MG63 (cell line): ENCODE measurements around the gene SRD5A1. TPM values are rescaled to one million over a fixed set of nuclear protein-coding genes. Genes with fewer than 3 reads are reported as not detected.
"Not testable (repeated sequence)": the region's sequence is repeated elsewhere in the genome, so short reads cannot be mapped to it uniquely, and the experiment has no call there.

ENCODE experiments used
- DNase-seq: peaks from one replicate; pipeline ENCODE4 v3.0.0-alpha.2; 2020
- H3K27me3 ChIP-seq: fragments of 250-450 bp; sonication (Bioruptor Pico); 2 replicates; pipeline ENCODE4 v1.5.1; 2020; ENCODE audit warnings: mild to moderate bottlenecking, moderate library complexity
- H3K36me3 ChIP-seq: fragments of 250-450 bp; sonication (Bioruptor Pico); 2 replicates; pipeline ENCODE4 v1.5.1; 2020; ENCODE audit warnings: mild to moderate bottlenecking, moderate library complexity
- H3K4me3 ChIP-seq: fragments of 250-450 bp; sonication (Bioruptor Pico); 2 replicates; pipeline ENCODE4 v1.5.1; 2020; ENCODE audit warnings: mild to moderate bottlenecking, moderate library complexity
- H3K9me3 ChIP-seq: fragments of 250-450 bp; sonication (Bioruptor Pico); 2 replicates; pipeline ENCODE4 v1.5.1; 2020; ENCODE audit warnings: mild to moderate bottlenecking, moderate library complexity
- total RNA-seq: library from RNA; depleted of rRNA; stranded (reverse); fragments of >200 nt; shearing (Covaris generic); gene quantifications from 2 replicates; pipeline ENCODE4 v1.2.3, GENCODE V29; 2014; ENCODE audit warnings: low replicate concordance

The SRD5A1 gene
- total RNA-seq, 1 experiment from 2014 or later, result 32.2 TPM

DNA sequence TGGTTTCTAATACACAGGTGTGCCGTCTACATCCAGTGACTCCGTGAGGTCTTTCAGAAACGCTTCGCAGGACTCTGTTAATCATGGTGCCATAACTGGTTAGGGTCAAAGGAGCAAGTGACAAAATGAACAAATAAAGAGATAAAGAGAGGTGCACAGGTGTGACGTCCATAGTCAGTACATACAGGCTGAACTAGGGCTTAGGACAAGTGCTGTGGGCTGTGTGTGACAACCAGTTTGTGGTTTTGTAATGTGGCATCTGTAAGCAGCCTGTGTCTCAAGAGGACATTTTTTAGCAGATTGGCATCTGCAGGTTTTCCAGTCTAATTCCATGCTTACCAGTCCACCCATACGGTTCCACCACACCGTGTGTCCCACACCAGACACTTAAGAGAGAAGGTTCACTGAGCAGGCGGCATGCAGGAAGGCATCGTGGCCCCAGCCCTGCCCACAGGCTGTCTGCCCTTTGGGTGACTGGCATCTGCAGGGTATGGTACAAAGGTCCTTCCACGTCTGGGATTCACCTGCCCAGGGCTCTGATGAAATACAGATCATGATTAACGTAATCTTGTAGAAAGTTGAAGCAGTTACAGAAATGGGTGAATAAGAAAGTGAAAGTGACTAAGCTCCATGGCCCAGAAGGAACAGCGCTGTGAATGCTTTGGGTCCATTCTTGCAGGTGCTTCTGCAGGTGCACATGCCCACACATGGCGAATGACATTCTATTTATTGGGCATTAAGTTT lies 26.9 kb downstream of the SRD5A1 start:
- H3K27me3 ChIP-seq, result no peaks in the 10 kb centered on the region
- H3K4me3 ChIP-seq, result no peak overlapping the region
- H3K9me3 ChIP-seq, result peaks cover 9% of the 10 kb centered on the region
- peaks cover 50% of the 10 kb centered on the region for H3K36me3 ChIP-seq
- no peak for DNase-seq

DNA sequence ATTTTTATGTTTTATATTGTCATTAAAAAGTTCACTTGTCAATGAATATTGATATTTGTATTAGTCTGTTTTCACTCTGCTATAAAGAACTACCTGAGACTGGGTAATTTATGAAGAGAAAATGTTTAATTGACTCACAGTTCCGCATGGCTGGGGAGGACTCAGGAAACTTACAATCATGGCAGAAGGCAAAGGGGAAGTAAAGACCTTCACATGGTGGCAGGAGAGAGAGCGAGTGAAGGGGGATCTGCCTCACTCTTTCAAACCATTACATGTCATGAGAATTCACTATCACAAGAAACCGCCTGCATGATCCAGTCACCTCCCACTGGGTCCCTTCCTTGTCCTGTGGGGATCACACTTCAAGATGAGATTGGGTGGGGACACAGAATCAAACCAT lies 27.4 kb downstream of the SRD5A1 start:
- no peak for DNase-seq
- Histone ChIP-seq H3K9me3 (peaks cover 8% of the 10 kb centered on the region), H3K36me3 (peaks cover 44% of the 10 kb centered on the region), H3K27me3 (no peaks in the 10 kb centered on the region), H3K4me3 (no peak overlapping the region)

DNA sequence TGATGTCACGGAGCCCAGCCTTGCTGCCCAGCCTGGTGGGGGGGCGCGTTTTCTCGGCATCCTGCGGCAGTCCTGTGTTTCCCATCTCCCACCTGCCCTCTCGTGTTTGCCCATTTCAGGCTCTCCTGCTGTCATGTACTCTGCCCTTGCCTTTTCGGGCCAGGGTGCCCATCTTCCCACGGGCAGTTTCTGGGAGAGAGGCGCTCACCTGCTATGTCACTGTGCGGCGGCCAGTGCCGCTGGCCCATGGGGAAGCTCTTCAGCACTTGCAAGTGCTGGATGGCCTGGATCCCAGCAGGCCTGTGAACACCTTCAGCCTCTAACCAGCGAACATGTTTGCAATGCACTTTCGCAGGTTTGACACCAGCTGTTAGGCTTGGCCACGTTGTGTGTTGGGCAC lies 33.5 kb downstream of the SRD5A1 start:
- no peaks in the 10 kb centered on the region for H3K27me3 ChIP-seq
- H3K4me3 ChIP-seq, result no peak overlapping the region
- H3K9me3 ChIP-seq, result no peaks in the 10 kb centered on the region
- DNase-seq, result no peak
- peaks cover 30% of the 10 kb centered on the region for H3K36me3 ChIP-seq

DNA sequence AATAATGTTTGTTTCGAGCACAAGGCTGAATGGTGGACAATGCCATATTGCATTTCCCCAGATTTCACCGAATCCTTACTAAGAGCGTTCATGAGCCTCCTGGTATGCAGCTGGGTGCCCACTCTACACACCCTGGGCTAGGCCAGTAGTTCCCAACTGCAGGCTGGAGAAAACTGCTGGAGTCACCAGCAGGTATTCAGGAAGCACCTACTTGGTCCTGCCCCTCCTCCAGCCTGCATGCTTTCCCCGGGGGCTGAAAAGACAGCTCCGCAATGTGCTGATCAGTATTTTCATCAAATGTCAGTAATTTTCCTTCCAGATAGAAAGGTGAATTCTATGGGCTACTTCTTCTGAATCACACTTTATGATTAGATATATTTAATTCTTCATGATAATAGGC lies 34.4 kb downstream of the SRD5A1 start:
- no peak for DNase-seq
- Histone ChIP-seq H3K4me3 (no peak overlapping the region), H3K27me3 (no peaks in the 10 kb centered on the region), H3K36me3 (peaks cover 26% of the 10 kb centered on the region), H3K9me3 (no peaks in the 10 kb centered on the region)

DNA sequence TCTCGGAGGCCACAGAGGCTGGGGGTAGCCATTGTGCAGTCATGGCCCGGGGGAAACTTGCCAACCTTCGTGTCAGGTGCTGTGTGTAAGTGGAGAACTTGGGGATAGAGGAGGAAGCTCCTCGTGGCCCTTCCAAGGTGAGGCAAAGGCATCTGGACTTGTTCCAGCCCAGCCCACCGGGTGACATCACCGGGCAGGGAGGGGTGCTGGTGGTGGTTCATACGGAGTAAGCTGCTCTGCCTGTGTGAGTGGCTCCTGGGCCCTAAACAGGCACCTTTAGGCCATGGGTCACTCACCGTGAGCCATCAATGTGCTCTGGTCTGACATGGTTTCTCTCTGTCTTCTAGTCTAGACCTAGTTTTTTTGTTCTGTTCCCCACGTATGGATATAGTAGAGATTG lies 35.5 kb downstream of the SRD5A1 start:
- H3K4me3 ChIP-seq, DNase-seq, H3K27me3 ChIP-seq, H3K9me3 ChIP-seq: not testable (repeated sequence)
- peaks cover 20% of the 10 kb centered on the region for H3K36me3 ChIP-seq

DNA sequence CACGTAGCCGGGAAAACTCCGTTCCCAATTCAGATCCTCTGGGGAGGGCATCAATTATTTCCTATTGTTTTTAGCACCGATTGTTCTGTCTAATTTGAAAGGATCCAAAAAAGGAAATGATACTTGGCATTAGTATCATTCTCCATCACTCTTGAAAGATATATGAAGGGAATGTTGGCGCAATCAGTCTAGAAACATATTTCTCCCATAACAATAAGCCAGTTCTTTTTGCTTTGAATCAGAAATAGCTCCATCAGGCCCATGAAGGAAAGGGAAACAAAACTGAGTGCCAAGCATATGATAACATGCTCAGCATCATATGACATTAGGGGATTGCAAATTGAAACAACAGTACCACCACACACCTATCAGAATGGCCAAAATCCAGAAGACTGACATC lies 39.8 kb downstream of the SRD5A1 start:
- Histone ChIP-seq H3K36me3 (peaks cover 14% of the 10 kb centered on the region), H3K27me3 (no peaks in the 10 kb centered on the region), H3K4me3 (no peak overlapping the region), H3K9me3 (0 out of 2 replicates have a peak, but pooled peaks cover 4% of the 10 kb centered on the region)
- DNase-seq, result no peak

DNA sequence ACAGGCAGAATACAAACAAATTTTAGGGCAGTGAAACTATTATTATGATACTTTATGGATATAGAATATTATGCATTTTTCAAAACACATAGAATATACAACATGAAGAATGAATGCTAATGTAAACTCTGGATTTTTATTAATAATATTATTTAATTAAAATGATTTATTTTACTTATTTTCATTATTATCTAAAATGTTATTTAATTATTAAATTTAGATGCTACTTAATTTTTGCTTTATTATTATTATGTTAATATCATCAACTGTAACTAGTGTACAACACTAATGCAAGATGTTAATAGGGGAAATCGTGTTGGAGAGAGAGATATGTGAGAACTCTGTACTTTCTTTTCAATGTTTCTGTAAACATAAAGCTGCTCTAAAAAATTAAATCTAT lies 40.7 kb downstream of the SRD5A1 start:
- DNase-seq, result no peak
- H3K36me3 ChIP-seq, result peaks cover 14% of the 10 kb centered on the region
- no peaks in the 10 kb centered on the region for H3K27me3 ChIP-seq
- H3K4me3 ChIP-seq, result no peak overlapping the region
- H3K9me3 ChIP-seq, result 0 out of 2 replicates have a peak, but pooled peaks cover 4% of the 10 kb centered on the region

DNA sequence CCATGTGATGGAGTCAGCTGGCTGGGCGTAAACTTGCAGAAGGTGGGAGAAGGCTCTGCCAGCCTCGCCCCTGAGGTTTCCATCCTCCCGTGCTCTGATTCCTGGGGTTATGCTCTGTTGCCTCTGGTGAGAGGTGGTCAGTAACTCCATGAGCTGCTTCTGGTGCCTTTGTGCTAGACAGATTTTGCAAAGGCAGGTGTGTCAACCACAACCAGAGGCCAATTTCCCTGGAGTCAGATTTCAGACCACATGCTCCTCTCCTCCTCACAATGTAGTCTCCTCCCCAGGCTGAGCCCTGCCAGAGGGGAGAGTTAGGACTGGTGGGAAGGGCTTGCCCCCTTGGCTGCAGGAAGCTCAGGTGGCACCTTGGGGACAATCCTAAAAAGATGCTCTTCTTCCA lies 41.2 kb downstream of the SRD5A1 start:
- DNase-seq, result no peak
- Histone ChIP-seq H3K36me3 (peaks cover 10% of the 10 kb centered on the region), H3K27me3 (no peaks in the 10 kb centered on the region), H3K9me3 (0 out of 2 replicates have a peak, but pooled peaks cover 4% of the 10 kb centered on the region), H3K4me3 (no peak overlapping the region)

DNA sequence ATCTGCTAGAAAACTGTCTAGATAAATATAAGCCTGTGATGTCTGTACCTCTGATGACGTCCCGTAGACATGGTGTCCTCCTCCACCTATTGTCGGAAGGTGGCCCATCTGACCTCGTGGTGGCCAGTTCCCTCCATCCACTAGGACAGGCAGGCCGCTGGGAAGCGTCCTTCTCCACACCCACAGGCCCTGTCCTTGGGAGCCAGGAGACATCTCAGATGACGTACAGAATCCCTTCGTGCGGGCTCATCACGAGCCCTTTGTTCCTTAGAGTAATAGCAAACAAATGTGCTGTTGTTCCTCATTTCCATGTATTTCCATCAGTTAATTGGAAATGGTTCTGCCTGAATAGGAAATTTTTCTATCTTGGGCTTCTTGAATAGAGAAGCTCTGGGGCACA lies 41.6 kb downstream of the SRD5A1 start:
- Histone ChIP-seq H3K4me3 (no peak overlapping the region), H3K27me3 (peaks cover 2% of the 10 kb centered on the region; the same call in 1 of the 2 replicates), H3K9me3 (0 out of 2 replicates have a peak, but pooled peaks cover 4% of the 10 kb centered on the region), H3K36me3 (peaks cover 7% of the 10 kb centered on the region)
- no peak for DNase-seq

DNA sequence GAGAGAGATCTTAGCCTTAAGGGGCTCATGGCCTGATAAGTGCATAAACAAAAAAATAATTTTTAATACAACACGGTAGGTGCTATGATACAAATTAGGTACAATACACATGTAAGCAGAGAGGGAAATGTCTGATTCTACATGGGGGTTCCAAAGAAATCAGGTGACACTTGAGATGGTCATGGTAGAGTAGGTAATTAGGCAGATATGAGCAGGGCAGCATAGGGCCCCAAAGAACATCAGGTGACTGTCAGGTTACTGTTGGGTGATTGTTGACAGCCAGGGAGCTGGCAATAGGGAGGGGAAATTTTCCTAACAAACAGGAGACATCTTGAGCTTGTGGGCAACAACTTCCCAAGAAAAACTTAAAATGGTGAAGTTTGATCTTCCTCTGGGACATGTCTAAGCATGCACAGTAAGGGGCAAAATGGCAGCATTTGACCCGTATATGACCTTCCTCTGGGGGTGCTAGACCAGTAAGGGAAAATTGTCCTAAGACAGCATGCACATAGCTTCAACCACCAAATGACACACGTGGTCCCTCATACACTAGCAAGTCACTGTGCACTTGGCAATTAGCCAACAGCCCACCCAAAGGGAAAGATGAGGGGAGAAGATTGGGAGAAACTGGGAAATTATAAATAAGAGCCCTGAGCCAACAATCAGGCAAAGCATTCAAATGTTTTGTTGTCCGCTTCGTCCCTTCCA lies 42.7 kb downstream of the SRD5A1 start:
- 0 out of 2 replicates have a peak, but pooled peaks cover 4% of the 10 kb centered on the region for H3K9me3 ChIP-seq

DNA sequence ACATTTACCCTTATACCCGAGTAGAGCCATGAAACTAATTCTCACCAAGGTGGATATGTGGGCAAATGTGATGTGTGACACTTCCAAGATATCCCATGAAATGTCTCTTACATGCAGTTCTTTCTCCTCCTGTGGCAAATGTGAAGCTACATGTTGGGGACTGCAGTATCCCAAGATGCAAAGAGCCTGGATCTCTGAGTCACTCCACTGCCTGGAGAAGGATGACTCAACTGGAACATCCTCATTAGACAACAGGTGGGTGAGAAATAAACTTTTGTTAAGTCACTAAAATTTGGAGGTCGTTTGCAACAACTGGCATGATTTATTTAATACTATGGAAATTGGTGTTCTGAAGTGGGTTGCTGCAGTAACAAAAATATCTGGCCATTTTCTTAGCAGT lies 43.5 kb downstream of the SRD5A1 start:
- no peak for DNase-seq
- no peaks in the 10 kb centered on the region; the same call in 1 of the 2 replicates for H3K36me3 ChIP-seq
- H3K9me3 ChIP-seq, result peaks cover 4% of the 10 kb centered on the region; the same call in 1 of the 2 replicates
- H3K27me3 ChIP-seq, result peaks cover 4% of the 10 kb centered on the region
- H3K4me3 ChIP-seq, result no peak overlapping the region

More for the DNA sequence above, 42.7 kb downstream of the SRD5A1 start:
- no peak for DNase-seq
- Histone ChIP-seq H3K27me3 (peaks cover 2% of the 10 kb centered on the region; the same call in 1 of the 2 replicates), H3K36me3 (no peaks in the 10 kb centered on the region; the same call in 1 of the 2 replicates), H3K4me3 (no peak overlapping the region)

DNA sequence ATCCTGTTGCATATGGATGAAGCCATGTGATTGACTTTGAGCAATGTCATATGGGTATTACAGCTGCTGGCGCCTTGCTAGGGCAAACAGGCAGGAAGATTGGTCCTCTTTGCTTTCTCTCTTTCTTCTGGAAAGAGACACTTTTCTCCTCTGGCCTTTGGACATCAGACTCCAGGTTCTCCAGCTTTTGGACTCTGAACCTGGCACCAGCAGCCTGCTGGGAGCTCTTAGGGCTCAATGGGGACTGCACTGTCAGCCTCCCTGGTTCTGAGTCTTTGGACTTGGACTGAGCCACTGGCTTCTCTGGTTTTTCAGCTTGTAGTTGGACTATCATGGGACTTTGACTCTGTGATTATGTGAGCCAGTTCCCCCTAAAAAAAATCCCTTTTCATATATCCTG lies 45.1 kb downstream of the SRD5A1 start:
- no peak overlapping the region for H3K4me3 ChIP-seq
- DNase-seq, result no peak

DNA sequence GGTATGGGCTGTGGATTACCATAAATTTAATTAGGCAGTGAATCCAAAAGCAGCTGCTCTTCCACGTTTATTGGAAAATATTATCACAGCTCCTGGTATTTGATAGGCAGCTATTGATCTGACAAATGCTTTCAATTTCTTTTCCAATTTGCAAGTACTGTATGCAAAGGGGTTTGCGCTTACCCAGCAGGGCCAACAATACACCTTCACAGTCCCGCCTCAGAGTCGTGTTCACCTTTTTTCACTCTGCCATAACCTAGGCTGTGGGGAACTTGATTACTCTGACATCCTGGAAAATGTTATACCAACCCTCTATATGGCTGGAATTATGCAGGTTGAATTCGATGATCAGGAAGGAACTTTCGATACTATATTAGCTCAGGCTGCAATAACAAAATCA lies 47.7 kb downstream of the SRD5A1 start:
- Histone ChIP-seq H3K27me3 (peaks cover 8% of the 10 kb centered on the region), H3K4me3 (no peak overlapping the region), H3K36me3 (no peaks in the 10 kb centered on the region; the same call in 1 of the 2 replicates), H3K9me3 (peaks cover 4% of the 10 kb centered on the region; the same call in 1 of the 2 replicates)
- no peak for DNase-seq

More for the DNA sequence above, 45.1 kb downstream of the SRD5A1 start:
- Histone ChIP-seq H3K27me3 (peaks cover 4% of the 10 kb centered on the region), H3K36me3 (no peaks in the 10 kb centered on the region; the same call in 1 of the 2 replicates), H3K9me3 (peaks cover 4% of the 10 kb centered on the region; the same call in 1 of the 2 replicates)

DNA sequence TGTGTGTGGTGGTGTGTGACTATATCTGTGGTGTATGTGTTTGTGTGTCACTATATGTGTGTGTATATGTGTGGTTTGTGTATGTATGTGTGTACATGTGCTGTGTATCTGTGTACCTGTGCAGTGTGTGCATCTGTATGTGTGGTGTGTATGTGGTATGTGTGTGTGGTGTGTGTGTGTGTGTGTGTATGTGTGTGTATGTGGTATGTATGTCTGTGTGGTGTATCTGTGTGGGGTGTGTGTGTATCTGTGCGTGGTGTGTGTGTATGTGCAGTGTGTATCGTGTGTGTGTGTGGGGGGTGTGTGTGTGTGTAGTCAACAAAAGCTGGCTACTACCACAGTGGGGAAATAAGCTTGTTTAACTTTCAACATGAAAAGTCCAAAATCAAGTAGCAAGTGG lies 48.4 kb downstream of the SRD5A1 start:
- Histone ChIP-seq H3K9me3 (no peaks in the 10 kb centered on the region; the same call in 1 of the 2 replicates), H3K36me3 (no peaks in the 10 kb centered on the region), H3K27me3 (peaks cover 8% of the 10 kb centered on the region), H3K4me3 (no peak overlapping the region)
- DNase-seq, result no peak

DNA sequence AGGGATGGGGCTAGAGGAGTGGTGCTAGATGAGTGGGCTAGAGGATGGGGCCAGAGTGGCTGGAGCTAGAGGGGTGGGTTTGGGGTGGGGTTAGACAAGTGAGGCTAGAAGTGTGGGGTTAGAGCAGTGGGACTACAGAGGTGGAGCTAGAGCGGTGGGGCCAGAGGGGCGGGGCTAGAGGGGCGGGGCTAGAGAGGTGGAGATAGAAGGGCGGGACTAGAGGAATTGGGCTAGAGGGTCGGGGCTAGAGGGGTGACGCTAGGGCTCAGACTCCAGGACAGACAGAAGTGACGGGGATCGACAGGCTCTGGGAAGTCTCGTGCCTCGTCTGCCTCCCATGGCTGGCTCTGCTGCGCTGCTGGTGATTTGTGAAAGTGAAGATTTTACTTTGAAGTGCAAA lies 49.0 kb downstream of the SRD5A1 start:
- Histone ChIP-seq H3K36me3 (no peaks in the 10 kb centered on the region), H3K4me3 (no peak overlapping the region), H3K9me3 (no peaks in the 10 kb centered on the region; the same call in 1 of the 2 replicates), H3K27me3 (peaks cover 8% of the 10 kb centered on the region)
- DNase-seq, result no peak

DNA sequence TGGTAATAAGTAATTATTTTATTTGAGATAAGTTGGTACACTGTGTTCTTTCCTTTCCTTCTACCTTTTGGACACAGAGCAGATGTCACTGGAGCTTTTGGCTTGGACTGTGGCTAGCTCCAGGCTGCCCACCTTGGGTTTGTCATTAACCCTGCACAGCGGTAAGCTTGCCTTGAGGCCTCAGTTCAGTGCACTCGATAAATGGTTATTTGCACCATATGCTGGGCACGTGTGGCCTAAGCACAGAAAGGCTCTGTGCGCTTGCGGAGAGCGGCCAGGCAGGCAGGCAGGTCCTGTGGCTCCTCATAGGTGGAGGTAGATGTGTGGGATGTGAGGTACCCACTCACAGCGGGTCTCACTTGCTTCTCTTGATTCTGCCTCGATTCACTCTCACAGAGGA lies 50.0 kb downstream of the SRD5A1 start:
- Histone ChIP-seq H3K9me3 (no peaks in the 10 kb centered on the region; the same call in 1 of the 2 replicates), H3K27me3 (peaks cover 8% of the 10 kb centered on the region), H3K4me3 (no peak overlapping the region), H3K36me3 (no peaks in the 10 kb centered on the region)
- no peak for DNase-seq

DNA sequence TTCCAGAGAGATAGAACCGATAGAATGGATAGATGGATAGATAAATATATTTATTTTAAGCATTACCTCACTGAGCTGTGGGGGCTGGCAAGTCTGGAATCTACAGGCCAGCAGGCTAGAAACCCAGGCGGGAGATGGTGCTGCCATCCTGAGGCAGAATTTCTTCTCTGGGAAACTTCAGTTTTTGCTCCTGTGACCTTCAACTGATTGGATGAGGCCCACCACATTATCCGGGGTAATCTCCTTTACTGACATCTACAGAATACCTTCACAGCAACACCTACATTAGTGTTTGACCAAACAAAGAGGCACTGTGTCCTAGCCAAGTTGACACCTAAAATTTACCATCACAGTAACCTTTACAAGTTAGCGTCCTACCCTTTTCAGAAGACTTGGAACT lies 50.8 kb downstream of the SRD5A1 start:
- no peaks in the 10 kb centered on the region; the same call in 1 of the 2 replicates for H3K9me3 ChIP-seq
- H3K27me3 ChIP-seq, result peaks cover 8% of the 10 kb centered on the region
- H3K4me3 ChIP-seq, result no peak overlapping the region
- H3K36me3 ChIP-seq, result no peaks in the 10 kb centered on the region
- DNase-seq, result no peak
